ENCODE data around the gene TMEM89. TPM values are rescaled to one million over a fixed set of nuclear protein-coding genes. Genes with fewer than 3 reads are reported as not detected.

Gene TMEM89
- total and polyA plus RNA-seq, 2 donors (not counting 1 experiment from before 2014, with no cell fraction given), result not detected

GRCh38 chr3:48647714-48648113 lies 26.1 kb upstream of the TMEM89 start:
- CTCF ChIA-PET, result no interaction called here
- no peak overlapping the region for H3K4me3 Mint-ChIP-seq

More at GRCh38 chr3:48647714-48648113, 26.1 kb upstream of the TMEM89 start:
- H4K20me1 ChIP-seq (ENCODE audit: control insufficient read depth, insufficient read depth, low read length, poor library complexity, severe bottlenecking), result no peaks in the 10 kb centered on the region
- WGBS (ENCODE audit: insufficient coverage), result 89% methylated on average over 8 of the region's 9 CpGs
- no peak overlapping the region for H3K9ac ChIP-seq (ENCODE audit: low read length)
- no peak overlapping the region for H2AFZ ChIP-seq (ENCODE audit: insufficient read depth, low read depth, low read length, poor library complexity, severe bottlenecking)
- ATAC-seq (ENCODE audit: low read depth) (no peak), DNase-seq (no peak)
- no peaks in the 10 kb centered on the region for H3K4me1 ChIP-seq (ENCODE audit: control insufficient read depth in 2 of 2, insufficient read depth in 2 of 2, low read length in 2 of 2)
- no peaks in the 10 kb centered on the region for H3K9me3 ChIP-seq (ENCODE audit: control extremely low read depth in 1 of 3, control insufficient read depth in 2 of 3, insufficient read depth in 1 of 3, low read length in 2 of 3)
- H3K4me1 Mint-ChIP-seq, result no peaks in the 10 kb centered on the region
- intact Hi-C loops (cut with micrococcal nuclease), result no loop called here
- H3K27ac Mint-ChIP-seq, result no peak overlapping the region
- H3K36me3 ChIP-seq (replicated peaks in 1 of 2; ENCODE audit: control extremely low read depth in 1 of 2, control insufficient read depth in 1 of 2, extremely low read depth in 1 of 2, insufficient read depth in 2 of 2, low read length in 1 of 2), result no peaks in the 10 kb centered on the region
- H3K9me3 Mint-ChIP-seq (ENCODE audit: insufficient read depth), result no peaks in the 10 kb centered on the region
- H3K4me2 ChIP-seq (replicated peaks; ENCODE audit: low read depth, low read length, poor library complexity, severe bottlenecking), result no peak overlapping the region
- POLR2A ChIA-PET, result no interaction called here
- no peaks in the 10 kb centered on the region for H3K27me3 ChIP-seq (replicated peaks in 1 of 4; ENCODE audit: control extremely low read depth in 1 of 4, control insufficient read depth in 3 of 4, insufficient read depth in 4 of 4, low read length in 3 of 4)
- no peak overlapping the region for H3K27ac ChIP-seq (ENCODE audit: low read length in 2 of 2)
- no peak overlapping the region for H3K4me3 ChIP-seq (ENCODE audit: control extremely low read depth in 1 of 5, extremely low read depth in 1 of 5, insufficient read depth in 1 of 5, low read depth in 2 of 5, low read length in 4 of 5)
- no peaks in the 10 kb centered on the region for H3K27me3 Mint-ChIP-seq
- no peaks in the 10 kb centered on the region for H3K79me2 ChIP-seq (ENCODE audit: control insufficient read depth, insufficient read depth, low read length)
- TF ChIP-seq CTCF (IDR thresholded peaks at IDR 0.05) (no peak), EZH2 (IDR thresholded peaks at IDR 0.05; ENCODE audit: borderline replicate concordance, insufficient read depth, low read depth, low read length, poor library complexity, severe bottlenecking) (no peak)
